ENCODE data around the gene VEGFB.
A peak's percentile ranks its signal among the peaks of the same experiment; 100 is the strongest.

Gene VEGFB

DNA sequence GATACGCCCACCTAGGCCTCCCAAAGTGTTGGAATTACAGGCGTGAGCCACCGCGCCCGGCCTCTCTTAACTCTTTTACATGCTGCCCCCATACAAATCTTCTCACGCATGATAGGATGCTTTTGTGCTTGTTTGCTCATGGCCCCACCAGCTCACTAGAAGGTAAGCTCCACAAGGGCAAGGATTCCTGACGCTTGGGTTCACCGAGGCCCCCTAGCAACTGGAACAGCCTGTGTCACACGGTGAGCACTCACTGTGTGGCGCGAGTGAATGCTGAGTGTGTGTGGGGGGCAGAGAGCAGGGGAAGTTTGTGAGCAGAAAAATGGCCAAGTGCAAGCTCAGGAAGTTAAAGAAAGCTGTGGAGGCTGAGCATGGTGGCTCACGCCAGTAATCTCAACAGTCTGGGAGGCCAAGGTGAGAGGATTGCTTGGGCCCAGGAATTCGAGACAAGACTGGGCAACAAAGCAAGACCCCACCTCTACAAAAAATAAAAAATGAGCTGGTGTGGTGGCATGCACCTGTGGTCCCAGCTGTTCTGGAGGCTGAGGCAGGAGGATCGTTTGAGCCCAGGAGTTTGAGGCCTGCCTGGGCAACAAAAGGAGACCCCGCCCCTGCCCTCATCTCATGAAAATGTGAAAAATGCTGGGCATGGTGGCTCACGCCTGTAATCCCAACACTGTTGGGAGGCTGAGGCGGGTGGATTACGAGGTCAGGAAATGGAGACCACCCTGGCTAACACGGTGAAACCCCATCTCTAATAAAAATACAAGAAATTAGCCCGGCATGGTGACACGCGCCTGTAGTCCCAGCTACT is 47.8 kb downstream of the VEGFB start:
- no peak overlapping the region for H2AFZ ChIP-seq (ENCODE audit: low read length)
- H3F3A ChIP-seq (ENCODE audit: low read depth) = no peaks in the 10 kb centered on the region
- H3K9me3 ChIP-seq (ENCODE audit: insufficient read depth, low read depth, low read length) = no peaks in the 10 kb centered on the region
- TF ChIP-seq, protein P1, sequence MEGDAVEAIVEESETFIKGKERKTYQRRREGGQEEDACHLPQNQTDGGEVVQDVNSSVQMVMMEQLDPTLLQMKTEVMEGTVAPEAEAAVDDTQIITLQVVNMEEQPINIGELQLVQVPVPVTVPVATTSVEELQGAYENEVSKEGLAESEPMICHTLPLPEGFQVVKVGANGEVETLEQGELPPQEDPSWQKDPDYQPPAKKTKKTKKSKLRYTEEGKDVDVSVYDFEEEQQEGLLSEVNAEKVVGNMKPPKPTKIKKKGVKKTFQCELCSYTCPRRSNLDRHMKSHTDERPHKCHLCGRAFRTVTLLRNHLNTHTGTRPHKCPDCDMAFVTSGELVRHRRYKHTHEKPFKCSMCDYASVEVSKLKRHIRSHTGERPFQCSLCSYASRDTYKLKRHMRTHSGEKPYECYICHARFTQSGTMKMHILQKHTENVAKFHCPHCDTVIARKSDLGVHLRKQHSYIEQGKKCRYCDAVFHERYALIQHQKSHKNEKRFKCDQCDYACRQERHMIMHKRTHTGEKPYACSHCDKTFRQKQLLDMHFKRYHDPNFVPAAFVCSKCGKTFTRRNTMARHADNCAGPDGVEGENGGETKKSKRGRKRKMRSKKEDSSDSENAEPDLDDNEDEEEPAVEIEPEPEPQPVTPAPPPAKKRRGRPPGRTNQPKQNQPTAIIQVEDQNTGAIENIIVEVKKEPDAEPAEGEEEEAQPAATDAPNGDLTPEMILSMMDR (conservative IDR thresholded peaks at IDR 0.05; ENCODE audit: low read length) = no peak
- no peak for TF ChIP-seq EZH2phosphoT487 (IDR thresholded peaks at IDR 0.05; ENCODE audit: borderline replicate concordance)
- H3K4me1 ChIP-seq (ENCODE audit: insufficient read depth, low read length, poor library complexity, severe bottlenecking) = peaks cover 8% of the 10 kb centered on the region
- H3K9me2 ChIP-seq (replicated peaks; ENCODE audit: low read depth, low read length) = no peaks in the 10 kb centered on the region
- H3K4me3 ChIP-seq (ENCODE audit: low read length, poor library complexity, severe bottlenecking) = no peak overlapping the region
- no peaks in the 10 kb centered on the region for H4K20me1 ChIP-seq (ENCODE audit: insufficient read depth, low read length, poor library complexity, severe bottlenecking)
- peaks cover 10% of the 10 kb centered on the region; the same call in 1 of the 2 replicates for H3K79me2 ChIP-seq (ENCODE audit: insufficient read depth, low read length)
- no peaks in the 10 kb centered on the region for H3K36me3 ChIP-seq (ENCODE audit: insufficient read depth, low read length)
- no peak overlapping the region for H3K4me2 ChIP-seq (ENCODE audit: low read depth, low read length, poor library complexity, severe bottlenecking)
- no peaks in the 10 kb centered on the region for H3K27me3 ChIP-seq (ENCODE audit: insufficient read depth, low read length, poor library complexity, severe bottlenecking)
- no peak overlapping the region for H3K9ac ChIP-seq (ENCODE audit: low read depth, low read length, poor library complexity, severe bottlenecking)

DNA sequence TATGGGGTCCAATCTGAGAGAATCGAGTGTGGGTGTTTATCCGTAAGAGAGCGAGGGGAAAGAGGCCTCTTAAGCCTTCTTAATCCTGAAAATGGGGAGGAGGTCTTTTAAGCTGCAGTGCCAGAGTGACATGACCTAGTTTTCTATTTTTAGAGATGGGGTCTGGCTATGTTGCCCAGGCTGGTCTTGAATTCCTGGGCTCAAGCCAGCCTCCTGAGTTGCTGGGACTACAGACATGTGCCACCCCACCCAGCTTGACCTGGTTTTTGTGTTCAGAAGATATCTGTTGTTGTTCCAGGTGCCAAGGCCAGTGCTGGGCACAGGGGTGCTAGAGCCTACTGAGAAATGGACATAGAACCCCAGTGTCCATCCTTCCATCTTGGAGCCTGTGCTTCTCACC is 48.7 kb downstream of the VEGFB start:
- TF ChIP-seq, protein P1 (conservative IDR thresholded peaks at IDR 0.05; ENCODE audit: low read length) = no peak
- no peak for TF ChIP-seq EZH2phosphoT487 (IDR thresholded peaks at IDR 0.05; ENCODE audit: borderline replicate concordance)
- H3K9me3 ChIP-seq (ENCODE audit: insufficient read depth, low read depth, low read length) = no peaks in the 10 kb centered on the region
- peaks cover 10% of the 10 kb centered on the region; the same call in 1 of the 2 replicates for H3K79me2 ChIP-seq (ENCODE audit: insufficient read depth, low read length)
- H2AFZ ChIP-seq (ENCODE audit: low read length) = no peak overlapping the region
- H3K4me1 ChIP-seq (ENCODE audit: insufficient read depth, low read length, poor library complexity, severe bottlenecking) = peaks cover 8% of the 10 kb centered on the region
- H3K27me3 ChIP-seq (ENCODE audit: insufficient read depth, low read length, poor library complexity, severe bottlenecking) = no peaks in the 10 kb centered on the region
- no peaks in the 10 kb centered on the region for H4K20me1 ChIP-seq (ENCODE audit: insufficient read depth, low read length, poor library complexity, severe bottlenecking)
- H3K4me2 ChIP-seq (ENCODE audit: low read depth, low read length, poor library complexity, severe bottlenecking) = peak overlapping the region; percentile 96
- no peaks in the 10 kb centered on the region for H3F3A ChIP-seq (ENCODE audit: low read depth)
- H3K9me2 ChIP-seq (replicated peaks; ENCODE audit: low read depth, low read length) = no peaks in the 10 kb centered on the region
- H3K9ac ChIP-seq (ENCODE audit: low read depth, low read length, poor library complexity, severe bottlenecking) = no peak overlapping the region
- no peak overlapping the region for H3K4me3 ChIP-seq (ENCODE audit: low read length, poor library complexity, severe bottlenecking)
- no peaks in the 10 kb centered on the region for H3K36me3 ChIP-seq (ENCODE audit: insufficient read depth, low read length)

DNA sequence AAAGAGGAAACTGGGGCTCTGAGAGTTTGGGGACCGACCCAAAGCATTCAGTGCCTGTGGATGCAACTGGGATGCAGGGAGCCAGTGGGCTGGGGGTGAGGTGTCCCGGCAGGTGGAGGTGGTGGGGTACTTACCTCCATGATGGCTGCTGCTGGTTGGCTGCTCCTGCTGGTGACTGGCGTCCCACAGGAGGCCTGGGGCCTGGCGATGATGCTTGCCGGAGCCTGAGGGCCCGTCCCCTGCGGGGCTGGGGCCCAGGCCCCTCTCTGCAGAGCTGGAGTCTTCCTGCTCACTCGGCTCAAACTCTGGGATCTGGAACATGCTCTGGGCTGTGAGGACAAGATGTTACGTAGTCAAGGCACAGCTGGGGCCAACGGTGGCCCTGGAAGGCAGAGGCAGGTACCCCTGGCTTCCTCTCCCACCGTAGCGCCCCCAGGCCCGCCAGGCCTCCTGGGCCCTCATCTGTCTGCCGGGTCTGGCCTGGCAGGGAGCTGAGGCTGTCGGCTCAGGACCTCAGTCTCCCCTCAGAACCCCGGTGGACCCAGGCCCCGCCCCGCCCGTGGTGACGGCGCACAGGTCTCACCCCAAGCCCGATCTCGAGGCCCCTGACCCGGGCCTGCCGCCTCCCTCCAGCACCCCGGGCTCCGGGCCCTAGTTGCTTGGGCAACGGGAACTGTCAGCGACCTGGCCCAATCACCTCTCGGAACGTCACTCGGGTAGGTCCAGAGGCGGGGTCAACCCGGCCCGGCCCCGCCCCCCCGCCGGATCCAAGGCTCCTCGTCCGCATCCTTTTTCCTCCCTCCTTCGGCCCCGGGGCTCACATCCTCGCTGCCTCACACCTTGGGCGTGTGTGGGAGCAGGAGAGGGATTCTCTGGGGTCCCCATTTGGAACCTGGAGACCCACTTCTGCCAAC is 49.9 kb downstream of the VEGFB start, which contains the start of gene BAD:
TSS of gene BAD (minus strand) at position 618 of the 914 bp plus-strand sequence. CDS start at position 321, 297 bp downstream.
- Histone ChIP-seq H3F3A (ENCODE audit: low read depth) (no peaks in the 10 kb centered on the region), H3K36me3 (ENCODE audit: insufficient read depth, low read length) (no peaks in the 10 kb centered on the region), H3K9ac (ENCODE audit: low read depth, low read length, poor library complexity, severe bottlenecking) (peak within 1 kb of the TSS; percentile 87), H3K9me2 (replicated peaks; ENCODE audit: low read depth, low read length) (no peaks in the 10 kb centered on the region), H3K9me3 (ENCODE audit: insufficient read depth, low read depth, low read length) (no peaks in the 10 kb centered on the region), H3K79me2 (ENCODE audit: insufficient read depth, low read length) (peaks cover 10% of the 10 kb centered on the region; the same call in 1 of the 2 replicates), H2AFZ (ENCODE audit: low read length) (peak within 1 kb of the TSS; percentile 95), H3K27me3 (ENCODE audit: insufficient read depth, low read length, poor library complexity, severe bottlenecking) (no peaks in the 10 kb centered on the region), H3K4me1 (ENCODE audit: insufficient read depth, low read length, poor library complexity, severe bottlenecking) (peaks cover 8% of the 10 kb centered on the region), H4K20me1 (ENCODE audit: insufficient read depth, low read length, poor library complexity, severe bottlenecking) (no peaks in the 10 kb centered on the region), H3K4me3 (ENCODE audit: low read length, poor library complexity, severe bottlenecking) (peak within 1 kb of the TSS; percentile 99), H3K4me2 (ENCODE audit: low read depth, low read length, poor library complexity, severe bottlenecking) (peak within 1 kb of the TSS; percentile 96)
- TF ChIP-seq EZH2phosphoT487 (IDR thresholded peaks at IDR 0.05; ENCODE audit: borderline replicate concordance) = no peak
- TF ChIP-seq, protein P1 (conservative IDR thresholded peaks at IDR 0.05; ENCODE audit: low read length) = no peak
